GM12878 (cell line): ENCODE results near the gene BBC3. TPM values are rescaled to one million over a fixed set of nuclear protein-coding genes. Genes with fewer than 3 reads are reported as not detected.

Source experiments
- BHLHE40 ChIP-seq, 2 experiments: fragments of 450-650 bp in 1 of 2; IDR thresholded peaks; 2 replicates each; pipeline ENCODE4 v1.6.1; 2011 to 2017; ENCODE audit warnings: low read depth in 2 of 2, borderline replicate concordance in 1 of 2, improper control_type of control experiment in 1 of 2, low read length in 1 of 2, mild to moderate bottlenecking in 1 of 2
- GATAD2B ChIP-seq: fragments of 450-650 bp; conservative IDR thresholded peaks from 2 replicates; pipeline ENCODE4 v1.6.1; 2017; ENCODE audit warnings: low read depth, mild to moderate bottlenecking, moderate library complexity
- NFYB ChIP-seq: IDR thresholded peaks from 2 replicates; pipeline ENCODE4 v1.6.1; 2011; ENCODE audit warnings: low read depth, mild to moderate bottlenecking, low read length, improper control_type of control experiment, moderate library complexity; ENCODE audit not compliant: insufficient read depth
- PAX8 ChIP-seq: fragments of 450-650 bp; IDR thresholded peaks from 2 replicates; pipeline ENCODE4 v1.6.1; 2017; ENCODE audit warnings: mild to moderate bottlenecking, moderate library complexity
- PML ChIP-seq: IDR thresholded peaks from 2 replicates; pipeline ENCODE4 v1.6.1; 2012; ENCODE audit warnings: low read length, inconsistent platforms
- RB1 ChIP-seq: fragments of 450-650 bp; formaldehyde crosslinking; IDR thresholded peaks from 2 replicates; pipeline ENCODE4 v1.6.1; 2017; ENCODE audit warnings: mild to moderate bottlenecking, borderline replicate concordance
- ZNF24 ChIP-seq: fragments of 450-650 bp; IDR thresholded peaks from 2 replicates; pipeline ENCODE4 v1.6.1; 2017; ENCODE audit warnings: antibody characterized with exemption, mild to moderate bottlenecking
- polyA plus RNA-seq, 11 experiments: library from polyadenylated mRNA; depleted of rRNA in 4 of 11; unstranded in 6 of 11; stranded (reverse) in 5 of 11; fragments of >200 nt; fragmentation: Nextera tagmentation in 4 of 11; fragmentation: Illumina TruSeq in 1 of 11; extraction: Ambion mirVana in 4 of 11; extraction: Trizol in 1 of 11; gene quantifications; 1 replicate in 1 of 11; 2 replicates in 10 of 11; pipeline versions ENCODE4 v1.2.1 to v1.2.3, GENCODE V29; 2011 to 2016; ENCODE audit warnings: inconsistent platforms in 2 of 11, missing spikeins in 2 of 11, low read depth in 1 of 11
- total RNA-seq, 4 experiments: library from RNA; depleted of rRNA in 3 of 4; stranded (reverse); fragments of >200 nt in 3 of 4; fragmentation: Illumina TruSeq in 1 of 4; extraction: Trizol in 1 of 4; gene quantifications; 2 replicates each; pipeline versions ENCODE4 v1.2.1 to v1.2.3, GENCODE V29; 2013 to 2021
- TF ChIP-seq, protein P1 (sequence below): IDR thresholded peaks from 2 replicates; pipeline ENCODE4 v1.6.1; 2012; ENCODE audit warnings: mild to moderate bottlenecking, low read depth, low read length
- TF ChIP-seq, protein P2 (sequence below): fragments of 450-650 bp; IDR thresholded peaks from 2 replicates; pipeline ENCODE4 v1.6.1; 2017; ENCODE audit warnings: low read depth, mild to moderate bottlenecking, moderate library complexity
- TF ChIP-seq, protein P3 (sequence below): fragments of 450-650 bp; IDR thresholded peaks from 2 replicates; pipeline ENCODE4 v1.6.1; 2017; ENCODE audit warnings: mild to moderate bottlenecking
- TF ChIP-seq, protein P4 (sequence below), 3 experiments: IDR thresholded peaks in 2 of 3; conservative IDR thresholded peaks in 1 of 3; 2 replicates each; pipeline ENCODE4 v1.5.1; 2011; ENCODE audit warnings: low read depth in 3 of 3, low read length in 3 of 3, mild to moderate bottlenecking in 3 of 3, control low read depth in 2 of 3, moderate library complexity in 2 of 3, inconsistent platforms in 1 of 3, mixed read lengths in 1 of 3; ENCODE audit not compliant: control insufficient read depth in 2 of 3, insufficient read depth in 1 of 3; ENCODE audit errors: extremely low read depth in 1 of 3
- TF ChIP-seq, protein P5 (sequence below): IDR thresholded peaks from 2 replicates; pipeline ENCODE4 v1.6.1; 2012; ENCODE audit warnings: low read length, inconsistent platforms
- TF ChIP-seq, protein P6 (sequence below): fragments of 450-650 bp; formaldehyde crosslinking; IDR thresholded peaks from 2 replicates; pipeline ENCODE4 v1.4.0; 2022; ENCODE audit warnings: mild to moderate bottlenecking, moderate library complexity

BBC3 gene
- total and polyA plus RNA-seq, 10 of the 15 experiments (the other 5 are each of a cell fraction or from before 2014, with no cell fraction given), result 0.10 to 17.9 (median 7.5) TPM

DNA sequence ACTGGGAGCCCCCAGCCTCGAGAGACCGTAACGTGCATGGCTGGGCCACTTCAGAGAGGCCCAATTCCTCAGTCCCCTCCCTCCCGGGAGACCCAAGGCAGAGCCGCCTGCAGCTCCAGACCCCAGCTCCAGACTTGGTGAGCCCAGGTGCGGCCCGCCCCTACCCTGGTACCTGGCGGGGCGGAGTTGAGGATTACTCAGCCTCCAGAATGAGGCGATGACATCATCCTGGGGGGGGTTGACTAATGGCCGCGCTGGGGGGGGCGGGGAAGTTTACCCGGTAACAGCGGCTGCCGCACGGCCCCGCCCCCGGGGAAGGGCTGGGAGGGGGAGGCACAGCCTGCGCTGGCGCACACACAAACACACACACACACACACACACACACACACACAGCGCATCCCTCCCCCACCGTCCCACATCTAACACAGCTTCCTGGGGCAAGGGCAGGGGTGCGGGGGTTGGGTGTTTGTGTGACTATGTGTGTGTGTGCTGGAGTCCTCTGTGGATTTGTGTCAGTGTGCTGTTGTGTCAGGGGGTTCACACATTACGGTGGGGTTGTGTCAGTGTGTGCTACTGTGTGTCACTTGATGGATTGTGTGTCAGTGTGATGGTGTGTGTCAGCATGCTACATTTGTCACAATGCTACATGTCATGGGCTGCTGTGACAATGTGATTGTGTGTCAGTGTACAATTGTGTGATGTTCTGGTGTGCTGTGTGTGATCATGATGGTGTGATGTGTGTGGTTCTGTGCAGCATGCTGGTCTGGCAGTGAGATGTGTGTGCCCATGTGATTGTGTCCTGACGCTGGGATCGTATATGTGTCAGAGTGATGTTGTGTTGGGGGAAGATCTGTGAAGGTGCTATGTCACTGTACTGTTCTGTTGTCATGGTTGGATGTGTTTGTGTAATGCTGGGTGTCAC is 10.3 kb upstream of the BBC3 start (continued):
- TF ChIP-seq, protein P1, sequence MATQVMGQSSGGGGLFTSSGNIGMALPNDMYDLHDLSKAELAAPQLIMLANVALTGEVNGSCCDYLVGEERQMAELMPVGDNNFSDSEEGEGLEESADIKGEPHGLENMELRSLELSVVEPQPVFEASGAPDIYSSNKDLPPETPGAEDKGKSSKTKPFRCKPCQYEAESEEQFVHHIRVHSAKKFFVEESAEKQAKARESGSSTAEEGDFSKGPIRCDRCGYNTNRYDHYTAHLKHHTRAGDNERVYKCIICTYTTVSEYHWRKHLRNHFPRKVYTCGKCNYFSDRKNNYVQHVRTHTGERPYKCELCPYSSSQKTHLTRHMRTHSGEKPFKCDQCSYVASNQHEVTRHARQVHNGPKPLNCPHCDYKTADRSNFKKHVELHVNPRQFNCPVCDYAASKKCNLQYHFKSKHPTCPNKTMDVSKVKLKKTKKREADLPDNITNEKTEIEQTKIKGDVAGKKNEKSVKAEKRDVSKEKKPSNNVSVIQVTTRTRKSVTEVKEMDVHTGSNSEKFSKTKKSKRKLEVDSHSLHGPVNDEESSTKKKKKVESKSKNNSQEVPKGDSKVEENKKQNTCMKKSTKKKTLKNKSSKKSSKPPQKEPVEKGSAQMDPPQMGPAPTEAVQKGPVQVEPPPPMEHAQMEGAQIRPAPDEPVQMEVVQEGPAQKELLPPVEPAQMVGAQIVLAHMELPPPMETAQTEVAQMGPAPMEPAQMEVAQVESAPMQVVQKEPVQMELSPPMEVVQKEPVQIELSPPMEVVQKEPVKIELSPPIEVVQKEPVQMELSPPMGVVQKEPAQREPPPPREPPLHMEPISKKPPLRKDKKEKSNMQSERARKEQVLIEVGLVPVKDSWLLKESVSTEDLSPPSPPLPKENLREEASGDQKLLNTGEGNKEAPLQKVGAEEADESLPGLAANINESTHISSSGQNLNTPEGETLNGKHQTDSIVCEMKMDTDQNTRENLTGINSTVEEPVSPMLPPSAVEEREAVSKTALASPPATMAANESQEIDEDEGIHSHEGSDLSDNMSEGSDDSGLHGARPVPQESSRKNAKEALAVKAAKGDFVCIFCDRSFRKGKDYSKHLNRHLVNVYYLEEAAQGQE, result no peak
- TF ChIP-seq, protein P2, sequence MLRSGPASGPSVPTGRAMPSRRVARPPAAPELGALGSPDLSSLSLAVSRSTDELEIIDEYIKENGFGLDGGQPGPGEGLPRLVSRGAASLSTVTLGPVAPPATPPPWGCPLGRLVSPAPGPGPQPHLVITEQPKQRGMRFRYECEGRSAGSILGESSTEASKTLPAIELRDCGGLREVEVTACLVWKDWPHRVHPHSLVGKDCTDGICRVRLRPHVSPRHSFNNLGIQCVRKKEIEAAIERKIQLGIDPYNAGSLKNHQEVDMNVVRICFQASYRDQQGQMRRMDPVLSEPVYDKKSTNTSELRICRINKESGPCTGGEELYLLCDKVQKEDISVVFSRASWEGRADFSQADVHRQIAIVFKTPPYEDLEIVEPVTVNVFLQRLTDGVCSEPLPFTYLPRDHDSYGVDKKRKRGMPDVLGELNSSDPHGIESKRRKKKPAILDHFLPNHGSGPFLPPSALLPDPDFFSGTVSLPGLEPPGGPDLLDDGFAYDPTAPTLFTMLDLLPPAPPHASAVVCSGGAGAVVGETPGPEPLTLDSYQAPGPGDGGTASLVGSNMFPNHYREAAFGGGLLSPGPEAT, result peak; percentile 40; the same call in 1 of the 2 replicates
- TF ChIP-seq NFYB (no peak), PAX8 (no peak), BHLHE40 (IDR thresholded peaks at IDR 0.05; ENCODE audit: borderline replicate concordance in 1 of 2, low read depth in 2 of 2, low read length in 1 of 2) (peak in 1 of 2 experiments; percentile 34; a peak in 1 of 4 replicates), ZNF24 (no peak), GATAD2B (no peak), PML (no peak), RB1 (no peak)
- TF ChIP-seq, protein P3, sequence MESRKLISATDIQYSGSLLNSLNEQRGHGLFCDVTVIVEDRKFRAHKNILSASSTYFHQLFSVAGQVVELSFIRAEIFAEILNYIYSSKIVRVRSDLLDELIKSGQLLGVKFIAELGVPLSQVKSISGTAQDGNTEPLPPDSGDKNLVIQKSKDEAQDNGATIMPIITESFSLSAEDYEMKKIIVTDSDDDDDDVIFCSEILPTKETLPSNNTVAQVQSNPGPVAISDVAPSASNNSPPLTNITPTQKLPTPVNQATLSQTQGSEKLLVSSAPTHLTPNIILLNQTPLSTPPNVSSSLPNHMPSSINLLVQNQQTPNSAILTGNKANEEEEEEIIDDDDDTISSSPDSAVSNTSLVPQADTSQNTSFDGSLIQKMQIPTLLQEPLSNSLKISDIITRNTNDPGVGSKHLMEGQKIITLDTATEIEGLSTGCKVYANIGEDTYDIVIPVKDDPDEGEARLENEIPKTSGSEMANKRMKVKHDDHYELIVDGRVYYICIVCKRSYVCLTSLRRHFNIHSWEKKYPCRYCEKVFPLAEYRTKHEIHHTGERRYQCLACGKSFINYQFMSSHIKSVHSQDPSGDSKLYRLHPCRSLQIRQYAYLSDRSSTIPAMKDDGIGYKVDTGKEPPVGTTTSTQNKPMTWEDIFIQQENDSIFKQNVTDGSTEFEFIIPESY, result no peak
- TF ChIP-seq, protein P4, sequence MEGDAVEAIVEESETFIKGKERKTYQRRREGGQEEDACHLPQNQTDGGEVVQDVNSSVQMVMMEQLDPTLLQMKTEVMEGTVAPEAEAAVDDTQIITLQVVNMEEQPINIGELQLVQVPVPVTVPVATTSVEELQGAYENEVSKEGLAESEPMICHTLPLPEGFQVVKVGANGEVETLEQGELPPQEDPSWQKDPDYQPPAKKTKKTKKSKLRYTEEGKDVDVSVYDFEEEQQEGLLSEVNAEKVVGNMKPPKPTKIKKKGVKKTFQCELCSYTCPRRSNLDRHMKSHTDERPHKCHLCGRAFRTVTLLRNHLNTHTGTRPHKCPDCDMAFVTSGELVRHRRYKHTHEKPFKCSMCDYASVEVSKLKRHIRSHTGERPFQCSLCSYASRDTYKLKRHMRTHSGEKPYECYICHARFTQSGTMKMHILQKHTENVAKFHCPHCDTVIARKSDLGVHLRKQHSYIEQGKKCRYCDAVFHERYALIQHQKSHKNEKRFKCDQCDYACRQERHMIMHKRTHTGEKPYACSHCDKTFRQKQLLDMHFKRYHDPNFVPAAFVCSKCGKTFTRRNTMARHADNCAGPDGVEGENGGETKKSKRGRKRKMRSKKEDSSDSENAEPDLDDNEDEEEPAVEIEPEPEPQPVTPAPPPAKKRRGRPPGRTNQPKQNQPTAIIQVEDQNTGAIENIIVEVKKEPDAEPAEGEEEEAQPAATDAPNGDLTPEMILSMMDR (IDR thresholded peaks at IDR 0.05 in 2 of 3, conservative IDR thresholded peaks at IDR 0.05 in 1 of 3; ENCODE audit: control insufficient read depth in 2 of 3, extremely low read depth in 1 of 3, insufficient read depth in 1 of 3, low read depth in 3 of 3, low read length in 3 of 3), result no peak
- TF ChIP-seq, protein P5, sequence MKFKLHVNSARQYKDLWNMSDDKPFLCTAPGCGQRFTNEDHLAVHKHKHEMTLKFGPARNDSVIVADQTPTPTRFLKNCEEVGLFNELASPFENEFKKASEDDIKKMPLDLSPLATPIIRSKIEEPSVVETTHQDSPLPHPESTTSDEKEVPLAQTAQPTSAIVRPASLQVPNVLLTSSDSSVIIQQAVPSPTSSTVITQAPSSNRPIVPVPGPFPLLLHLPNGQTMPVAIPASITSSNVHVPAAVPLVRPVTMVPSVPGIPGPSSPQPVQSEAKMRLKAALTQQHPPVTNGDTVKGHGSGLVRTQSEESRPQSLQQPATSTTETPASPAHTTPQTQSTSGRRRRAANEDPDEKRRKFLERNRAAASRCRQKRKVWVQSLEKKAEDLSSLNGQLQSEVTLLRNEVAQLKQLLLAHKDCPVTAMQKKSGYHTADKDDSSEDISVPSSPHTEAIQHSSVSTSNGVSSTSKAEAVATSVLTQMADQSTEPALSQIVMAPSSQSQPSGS, result peak; percentile 92
- TF ChIP-seq, protein P6, sequence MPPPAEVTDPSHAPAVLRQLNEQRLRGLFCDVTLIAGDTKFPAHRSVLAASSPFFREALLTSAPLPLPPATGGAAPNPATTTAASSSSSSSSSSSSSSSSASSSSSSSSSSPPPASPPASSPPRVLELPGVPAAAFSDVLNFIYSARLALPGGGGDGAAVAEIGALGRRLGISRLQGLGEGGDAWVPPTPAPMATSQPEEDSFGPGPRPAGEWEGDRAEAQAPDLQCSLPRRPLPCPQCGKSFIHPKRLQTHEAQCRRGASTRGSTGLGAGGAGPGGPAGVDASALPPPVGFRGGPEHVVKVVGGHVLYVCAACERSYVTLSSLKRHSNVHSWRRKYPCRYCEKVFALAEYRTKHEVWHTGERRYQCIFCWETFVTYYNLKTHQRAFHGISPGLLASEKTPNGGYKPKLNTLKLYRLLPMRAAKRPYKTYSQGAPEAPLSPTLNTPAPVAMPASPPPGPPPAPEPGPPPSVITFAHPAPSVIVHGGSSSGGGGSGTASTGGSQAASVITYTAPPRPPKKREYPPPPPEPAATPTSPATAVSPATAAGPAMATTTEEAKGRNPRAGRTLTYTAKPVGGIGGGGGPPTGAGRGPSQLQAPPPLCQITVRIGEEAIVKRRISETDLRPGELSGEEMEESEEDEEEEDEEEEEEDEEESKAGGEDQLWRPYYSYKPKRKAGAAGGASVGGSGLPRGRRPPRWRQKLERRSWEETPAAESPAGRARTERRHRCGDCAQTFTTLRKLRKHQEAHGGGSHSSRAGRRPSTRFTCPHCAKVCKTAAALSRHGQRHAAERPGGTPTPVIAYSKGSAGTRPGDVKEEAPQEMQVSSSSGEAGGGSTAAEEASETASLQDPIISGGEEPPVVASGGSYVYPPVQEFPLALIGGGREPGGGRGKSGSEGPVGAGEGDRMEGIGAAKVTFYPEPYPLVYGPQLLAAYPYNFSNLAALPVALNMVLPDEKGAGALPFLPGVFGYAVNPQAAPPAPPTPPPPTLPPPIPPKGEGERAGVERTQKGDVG, result no peak
